Gastroesophageal sphincter (tissue), 4 donors: ENCODE measurements around the gene ANKRD30A. TPM values are rescaled to one million over a fixed set of nuclear protein-coding genes. Genes with fewer than 3 reads are reported as not detected.

Source experiments
- ATAC-seq: fragments of 150-250 bp; one replicate; pipeline ENCODE4 v1.9.1; 2016; ENCODE audit warnings: mild to moderate bottlenecking, moderate library complexity
- H3K27ac ChIP-seq, 4 donors: fragments of 200-600 bp; sonication (generic) in 3 of 4; 1 replicate in 3 of 4; 2 replicates in 1 of 4; pipeline ENCODE4 v1.5.1; 2016 to 2019
- H3K27me3 ChIP-seq: fragments of 200-600 bp; sonication (generic); one replicate; pipeline ENCODE4 v1.5.1; 2019
- H3K36me3 ChIP-seq, 2 donors: fragments of 200-600 bp; sonication (generic); one replicate each; pipeline ENCODE4 v1.5.1; 2019; ENCODE audit warnings: control low read depth in 1 of 2
- H3K4me1 ChIP-seq, 3 donors: fragments of 200-600 bp; sonication (generic); 1 replicate in 2 of 3; 2 replicates in 1 of 3; pipeline ENCODE4 v1.5.1; 2016 to 2019; ENCODE audit warnings: control low read depth in 2 of 3
- H3K4me3 ChIP-seq, 2 donors: fragments of 200-600 bp; sonication (generic); one replicate each; pipeline ENCODE4 v1.5.1; 2019; ENCODE audit warnings: mild to moderate bottlenecking in 1 of 2, moderate library complexity in 1 of 2
- H3K9me3 ChIP-seq, 3 donors: fragments of 200-600 bp; sonication (generic); one replicate each; pipeline ENCODE4 v1.5.1; 2017 to 2019; ENCODE audit warnings: control low read depth in 2 of 3
- CTCF ChIP-seq, 4 experiments: fragments of 200-600 bp in 2 of 4; fragments of 450-650 bp in 2 of 4; sonication (generic) in 1 of 4; IDR thresholded peaks; one replicate each; pipeline ENCODE4 v1.5.1; 2017 to 2019; ENCODE audit warnings: antibody characterized with exemption in 4 of 4, mild to moderate bottlenecking in 2 of 4, moderate library complexity in 2 of 4
- EP300 ChIP-seq: sonication (generic); formaldehyde crosslinking; IDR thresholded peaks from one replicate; pipeline ENCODE4 v1.6.1; 2017; ENCODE audit warnings: antibody characterized with exemption, mild to moderate bottlenecking
- POLR2A ChIP-seq, 2 donors: fragments of 450-650 bp; IDR thresholded peaks; one replicate each; pipeline ENCODE4 v1.6.1; 2017; ENCODE audit warnings: antibody characterized with exemption in 2 of 2, mild to moderate bottlenecking in 2 of 2, moderate library complexity in 1 of 2
- POLR2AphosphoS5 ChIP-seq: sonication (generic); formaldehyde crosslinking; IDR thresholded peaks from one replicate; pipeline ENCODE4 v1.6.1; 2017; ENCODE audit warnings: antibody characterized with exemption
- WGBS, 2 donors: methylation state at CpG; one replicate each; pipeline ENCODE4 v1.1.5; 2018; ENCODE audit warnings: low coverage in 1 of 2; 5-methylcytosine and 5-hydroxymethylcytosine counted together
- total RNA-seq, 4 donors: library from RNA; depleted of rRNA; stranded (reverse); fragments of >200 nt; gene quantifications; one replicate each; pipeline ENCODE4 v1.1.0, GENCODE V29; 2016

ANKRD30A gene
- total RNA-seq, 4 donors from 2014 or later: not detected

DNA sequence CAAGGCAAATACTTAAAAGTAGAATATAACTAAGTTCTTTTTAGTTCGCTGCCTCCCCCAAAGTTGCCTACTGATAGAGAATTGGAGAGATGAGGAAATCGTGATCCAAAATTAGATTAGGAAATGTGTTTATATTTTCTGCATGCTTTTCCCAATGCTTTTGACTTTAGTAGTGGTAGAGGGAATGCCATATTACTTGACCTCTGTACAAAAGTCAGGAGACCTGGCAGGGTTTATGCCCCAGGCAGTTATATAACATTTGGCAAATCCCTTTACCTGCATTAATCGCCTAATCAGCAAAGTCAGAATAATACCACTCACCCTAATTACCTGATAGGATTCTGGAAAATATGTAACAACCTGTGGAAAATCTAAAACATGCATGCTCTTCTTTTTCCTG is 142.9 kb downstream of the ANKRD30A start:
- no peaks in the 10 kb centered on the region for H3K27me3 ChIP-seq
- no peaks in the 10 kb centered on the region for H3K4me1 ChIP-seq
- no peak for TF ChIP-seq EP300
- no peak for TF ChIP-seq CTCF (IDR thresholded peaks at IDR 0.05)
- no peak for TF ChIP-seq POLR2A (IDR thresholded peaks at IDR 0.05)
- no peak for TF ChIP-seq POLR2AphosphoS5
- ATAC-seq: no peak
- 69 to 70% methylated on average over 3 of the region's 3 CpGs for WGBS, 2 donors
- no peak overlapping the region for H3K4me3 ChIP-seq
- H3K36me3 ChIP-seq: no peaks in the 10 kb centered on the region
- no peak overlapping the region for H3K27ac ChIP-seq
- no peaks in the 10 kb centered on the region for H3K9me3 ChIP-seq

DNA sequence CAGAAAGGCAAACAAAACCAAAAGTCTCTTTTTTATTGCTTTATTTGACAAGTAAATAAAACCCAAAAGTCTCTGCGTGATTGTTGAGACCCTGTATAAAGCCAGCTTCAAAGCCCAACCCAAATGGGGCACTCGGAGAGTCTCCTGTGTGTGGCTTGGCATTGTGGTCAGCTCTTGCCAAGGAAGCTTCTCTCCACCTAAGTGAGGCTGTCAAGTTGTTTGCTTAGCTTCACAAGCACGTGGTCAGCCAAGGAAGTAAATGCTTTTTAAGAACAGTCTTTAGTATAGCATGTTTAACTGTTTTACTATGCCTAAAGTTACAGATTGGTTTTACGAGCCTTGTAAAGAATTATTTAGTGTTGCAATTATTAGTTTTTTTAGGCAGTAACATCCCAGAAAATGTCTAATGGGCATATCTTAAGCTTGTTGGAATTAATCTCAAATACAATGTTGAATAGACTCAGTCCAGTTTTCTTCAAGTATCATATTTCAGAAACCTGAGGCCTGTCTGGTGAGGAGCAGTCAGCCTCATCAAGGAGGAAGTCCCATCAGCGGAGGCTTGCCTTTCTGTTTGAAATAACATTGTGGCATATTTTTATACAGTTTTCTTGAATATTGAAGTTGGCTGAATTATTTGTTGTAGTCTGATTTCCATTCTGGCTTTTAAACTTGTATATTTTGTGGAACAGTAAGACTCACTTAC is 144.3 kb downstream of the ANKRD30A start:
- Histone ChIP-seq H3K27me3 (no peaks in the 10 kb centered on the region), H3K27ac (no peak overlapping the region), H3K36me3 (no peaks in the 10 kb centered on the region), H3K9me3 (no peaks in the 10 kb centered on the region), H3K4me3 (no peak overlapping the region), H3K4me1 (no peaks in the 10 kb centered on the region)
- no peak for ATAC-seq
- 64 to 70% methylated on average over 3 to 5 of the region's 5 CpGs for WGBS, 2 donors
- TF ChIP-seq EP300: no peak
- TF ChIP-seq POLR2AphosphoS5: no peak
- TF ChIP-seq POLR2A (IDR thresholded peaks at IDR 0.05): no peak
- TF ChIP-seq CTCF (IDR thresholded peaks at IDR 0.05): no peak

GRCh38 chr10:37275216-37275777 is 149.9 kb downstream of the ANKRD30A start:
- Histone ChIP-seq H3K27ac (no peak overlapping the region), H3K27me3 (no peaks in the 10 kb centered on the region), H3K4me1 (no peaks in the 10 kb centered on the region), H3K36me3 (no peaks in the 10 kb centered on the region), H3K4me3 (no peak overlapping the region), H3K9me3 (peaks cover 0 to 9% (median 0%) of the 10 kb centered on the region in 3 donors)
- no peak for ATAC-seq
- no CpG with 5 or more reads among the region's 17 CpGs for WGBS, 2 donors
- no peak for TF ChIP-seq POLR2A (IDR thresholded peaks at IDR 0.05)
- TF ChIP-seq CTCF (IDR thresholded peaks at IDR 0.05): no peak
- no peak for TF ChIP-seq EP300
- TF ChIP-seq POLR2AphosphoS5: no peak

GRCh38 chr10:37285063-37285462 is 159.7 kb downstream of the ANKRD30A start:
- no peak overlapping the region for H3K27ac ChIP-seq
- no peak for ATAC-seq
- H3K4me3 ChIP-seq: no peak overlapping the region
- no CpG with 5 or more reads among the region's 18 CpGs for WGBS, 2 donors
- H3K36me3 ChIP-seq: no peaks in the 10 kb centered on the region
- no peaks in the 10 kb centered on the region for H3K27me3 ChIP-seq
- H3K9me3 ChIP-seq: peaks cover 0 to 26% (median 0%) of the 10 kb centered on the region in 3 donors
- H3K4me1 ChIP-seq: no peaks in the 10 kb centered on the region
- TF ChIP-seq CTCF (IDR thresholded peaks at IDR 0.05) (no peak), EP300 (no peak), POLR2AphosphoS5 (no peak), POLR2A (IDR thresholded peaks at IDR 0.05) (no peak)
